Transverse colon (tissue), 3 donors: Measurements from ENCODE around the gene HAUS3.

ENCODE experiments used
- CTCF ChIP-seq, 5 experiments: fragments of 200-600 bp in 3 of 5; fragments of 450-650 bp in 2 of 5; sonication (generic) in 3 of 5; IDR thresholded peaks; 1 replicate in 2 of 5; 2 replicates in 3 of 5; pipeline ENCODE4 v1.5.1; 2016 to 2017; ENCODE audit warnings: antibody characterized with exemption in 5 of 5, inconsistent platforms in 3 of 5, mild to moderate bottlenecking in 2 of 5, moderate library complexity in 1 of 5
- POLR2A ChIP-seq: fragments of 450-650 bp; IDR thresholded peaks from one replicate; pipeline ENCODE4 v1.6.1; 2016; ENCODE audit warnings: antibody characterized with exemption, mild to moderate bottlenecking, moderate library complexity

DNA sequence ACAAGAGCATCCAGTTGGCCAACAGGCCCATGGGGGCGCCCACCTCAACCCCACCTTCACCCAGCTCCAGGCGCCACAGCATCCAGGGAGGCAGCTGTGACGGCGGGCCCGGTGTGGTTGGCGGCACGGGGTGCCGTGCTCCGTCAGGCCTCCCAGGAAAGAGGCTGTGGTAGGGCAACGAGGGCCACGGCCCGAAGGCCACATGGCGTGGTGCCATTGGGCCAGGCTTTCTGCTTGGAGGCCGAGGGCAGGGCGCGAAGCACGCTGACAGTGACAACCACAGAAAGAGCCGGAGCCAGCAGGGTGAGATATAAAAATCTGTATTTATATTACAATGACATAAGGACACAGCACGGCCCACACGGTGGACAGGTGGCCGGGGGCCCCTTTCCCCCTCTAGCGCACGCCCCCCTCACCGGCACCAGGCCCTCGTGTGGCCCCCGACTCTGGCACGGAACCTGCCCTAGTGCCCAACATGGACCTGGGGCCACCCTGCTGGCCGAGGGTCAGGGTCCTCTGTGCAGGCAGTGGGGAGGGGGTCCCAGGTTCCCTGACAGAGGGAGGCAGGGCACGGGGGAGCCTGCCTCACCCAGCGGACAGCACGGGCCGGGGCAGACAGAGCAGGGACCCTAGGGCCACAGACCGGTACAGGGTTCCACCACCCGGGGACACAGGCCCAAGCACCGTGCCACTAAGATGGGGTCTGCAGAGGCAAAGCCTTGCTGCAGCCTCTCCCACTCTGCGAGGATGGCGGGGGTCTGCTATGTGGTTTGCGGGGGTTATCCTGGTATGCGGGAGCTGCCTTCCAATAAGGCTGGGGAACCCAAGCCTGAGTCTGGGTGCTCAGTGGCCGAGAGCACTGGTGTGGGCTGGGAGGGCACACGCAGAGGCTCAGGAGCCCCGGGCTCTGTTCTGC, 5.5 kb upstream of the HAUS3 start:
- TF ChIP-seq CTCF (IDR thresholded peaks at IDR 0.05): no peak
- no peak for TF ChIP-seq POLR2A
